ENCODE results near the gene OR2L8.

Gene OR2L8

DNA sequence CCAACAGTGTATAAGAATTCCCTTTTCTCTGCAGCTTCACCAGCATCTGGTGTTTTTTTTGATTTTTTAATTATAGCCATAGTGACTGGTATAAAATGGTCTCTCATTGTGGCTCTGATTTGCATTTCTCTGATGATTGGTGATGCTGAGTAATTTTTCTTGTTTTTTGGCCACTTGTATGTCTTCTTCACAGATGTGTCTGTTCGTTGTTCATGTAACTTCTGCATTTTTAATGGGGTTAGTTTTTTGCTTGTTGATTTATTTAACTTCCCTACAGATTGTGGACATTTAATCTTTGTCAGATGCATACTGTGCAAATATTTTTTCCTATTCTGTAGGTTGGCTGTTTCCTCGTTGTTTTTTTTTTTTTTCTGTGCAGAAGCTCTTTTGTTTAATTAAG lies 44.3 kb downstream of the OR2L8 start:
- no peak for DNase-seq

GRCh38 chr1:247998811-247999210 lies 50.2 kb downstream of the OR2L8 start:
- no peak for DNase-seq

Measured in activated CD4-positive, CD25-positive, alpha-beta regulatory T cell treated with anti-CD3 and anti-CD28 coated beads, Interleukin-2, amount 50 U/mL, for 72 hours (primary cell).